OCI-M2 (cell line): ENCODE measurements around the gene COL16A1.

Experiments used
- DNase-seq: peaks from one replicate; lab custom pipeline; 2025; ENCODE audit not compliant: unreplicated experiment; lab: John Stamatoyannopoulos, UW

The COL16A1 gene

DNA sequence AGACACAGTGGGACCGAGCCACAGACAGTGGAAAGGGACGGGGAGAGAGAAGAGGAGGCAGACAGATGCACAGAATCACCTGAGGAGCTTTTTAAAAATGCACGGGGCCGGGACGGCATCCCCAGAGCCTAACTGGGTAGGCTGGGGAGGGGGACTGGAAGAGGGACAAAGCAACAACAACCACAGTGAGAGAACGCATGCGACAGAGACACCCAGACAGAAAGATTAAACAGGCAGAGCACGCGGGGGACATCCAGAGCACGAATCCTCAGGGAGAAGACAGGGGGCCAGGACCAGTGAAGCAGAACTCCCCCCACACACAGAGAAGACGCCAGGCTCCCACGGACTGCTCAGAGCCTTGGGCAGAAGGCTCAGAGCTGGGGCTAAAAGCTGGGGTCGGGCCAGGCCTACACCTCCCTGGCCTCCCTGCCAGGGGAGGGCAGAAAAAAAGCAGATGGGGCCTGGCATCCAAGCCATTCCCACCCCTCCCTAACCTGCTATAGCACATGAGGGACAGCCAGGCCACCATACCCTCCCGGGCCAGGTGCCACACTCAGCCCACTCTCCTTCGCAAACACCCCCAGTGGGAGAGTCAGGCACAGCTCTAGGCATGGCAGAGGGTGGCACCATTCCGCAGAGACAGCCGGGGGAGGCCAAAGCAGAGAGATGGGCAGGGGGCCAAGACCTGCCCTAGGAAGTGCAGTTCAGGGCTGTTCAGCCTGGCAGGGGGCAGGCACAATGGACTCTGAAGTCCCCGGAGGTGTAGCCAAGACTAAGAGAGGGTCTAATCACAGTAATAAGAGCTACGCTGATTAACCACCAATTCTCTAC is 29.8 kb upstream of the COL16A1 start:
- DNase-seq, result no peak

DNA sequence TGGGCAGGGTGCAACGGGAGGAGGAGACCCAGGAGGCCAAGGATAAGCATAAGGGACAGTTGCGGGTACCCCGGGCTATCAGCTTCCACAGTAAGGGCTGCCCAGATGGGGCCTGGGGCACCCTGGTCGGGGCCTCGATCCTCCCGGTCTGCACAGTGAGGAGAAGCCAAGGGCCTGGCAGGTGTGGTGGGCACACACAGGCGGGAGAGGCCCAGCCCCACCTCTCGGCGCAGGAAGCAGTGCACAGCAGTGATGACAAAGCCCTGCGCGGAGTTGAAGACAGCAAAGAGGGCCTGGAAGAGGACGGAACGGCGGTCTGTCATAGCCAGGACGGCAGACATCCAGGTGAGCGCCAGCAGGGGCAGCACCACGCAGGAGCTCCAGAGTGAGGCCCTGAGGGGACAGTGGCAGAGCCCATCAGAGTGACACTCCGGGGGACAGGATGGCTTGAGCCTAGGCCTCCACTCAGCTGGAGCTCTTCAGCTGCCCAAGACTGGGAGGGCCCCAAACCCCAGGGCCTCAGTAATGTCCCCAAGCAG is 29.0 kb upstream of the COL16A1 start:
- DNase-seq, result no peak

DNA sequence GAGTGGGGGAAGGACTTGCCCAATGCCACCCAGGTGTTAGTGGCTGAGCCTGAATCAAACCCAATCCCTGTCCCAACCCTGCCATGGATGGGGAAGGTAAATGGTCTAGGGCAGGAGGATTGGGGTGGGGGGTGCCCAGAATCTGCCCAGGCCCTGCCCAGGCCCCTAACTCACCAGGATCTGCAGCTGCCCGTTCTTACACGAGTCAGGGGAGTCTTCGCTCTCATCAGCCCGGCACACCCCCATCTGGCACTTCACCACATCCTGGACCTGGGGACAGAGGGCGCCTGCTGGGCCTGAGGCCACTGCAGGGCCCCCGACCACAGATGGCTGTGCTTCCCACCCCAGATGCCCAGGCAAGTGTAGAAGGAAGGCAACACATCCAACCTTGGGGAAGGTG is 28.5 kb upstream of the COL16A1 start:
- no peak for DNase-seq

DNA sequence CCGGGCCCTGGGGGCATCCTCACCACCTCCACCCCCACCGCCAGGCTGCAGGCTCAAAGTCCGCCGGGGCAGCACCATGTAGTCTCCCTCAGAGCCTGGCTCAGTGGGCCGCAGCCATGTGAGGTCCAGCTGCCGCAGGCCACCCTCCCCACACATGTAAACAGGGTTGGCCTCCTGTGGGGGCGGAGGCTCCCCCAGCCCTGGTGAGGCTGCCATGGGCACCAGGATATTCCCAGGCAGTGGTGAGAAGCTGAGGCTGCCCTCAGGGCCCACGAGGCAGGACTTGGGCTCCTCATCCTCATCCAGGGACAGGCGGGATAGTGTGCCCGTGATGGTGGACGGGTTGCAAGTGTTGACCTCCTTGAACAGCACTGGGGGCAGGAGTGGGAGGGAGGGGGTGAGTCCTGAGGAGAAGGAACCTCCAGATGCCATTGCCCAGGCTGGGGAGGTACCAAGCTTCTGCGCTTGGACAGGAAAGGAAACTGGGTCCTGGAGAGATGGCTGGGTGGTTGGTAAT is 27.3 kb upstream of the COL16A1 start:
- DNase-seq, result no peak

DNA sequence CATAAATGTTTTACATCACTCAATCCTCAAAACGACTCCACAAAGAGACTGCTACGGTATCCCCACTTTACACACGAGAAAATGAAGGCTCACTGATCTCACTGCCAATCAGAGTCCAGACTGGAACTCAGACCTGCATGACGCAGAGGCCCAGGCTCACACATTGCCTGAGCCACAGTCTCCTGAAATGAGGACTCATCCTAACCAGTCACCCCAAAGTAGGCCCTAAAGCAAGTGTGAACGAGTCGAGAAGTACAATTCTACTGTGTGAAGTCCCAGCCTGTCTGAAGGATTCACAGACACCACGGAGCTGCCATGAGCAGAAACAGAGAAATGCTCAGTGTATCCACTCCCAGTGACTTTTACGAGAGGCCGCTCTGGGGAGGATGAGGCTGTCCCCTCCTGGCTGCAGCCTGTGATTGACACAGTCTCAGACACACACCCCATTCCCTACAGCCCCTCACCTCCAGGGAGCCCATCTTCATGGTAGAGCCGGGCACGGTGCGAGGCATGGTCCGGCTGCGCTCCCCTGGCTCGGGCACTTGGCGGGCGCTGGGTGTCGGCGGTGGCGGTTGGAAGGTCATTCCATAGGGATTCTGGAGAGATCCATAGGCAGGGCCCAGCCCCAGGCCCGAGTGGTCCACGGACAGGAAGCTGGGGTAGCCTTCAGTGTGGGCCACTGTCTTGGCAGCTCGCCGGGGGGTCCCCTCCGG is 26.7 kb upstream of the COL16A1 start:
- no peak for DNase-seq

DNA sequence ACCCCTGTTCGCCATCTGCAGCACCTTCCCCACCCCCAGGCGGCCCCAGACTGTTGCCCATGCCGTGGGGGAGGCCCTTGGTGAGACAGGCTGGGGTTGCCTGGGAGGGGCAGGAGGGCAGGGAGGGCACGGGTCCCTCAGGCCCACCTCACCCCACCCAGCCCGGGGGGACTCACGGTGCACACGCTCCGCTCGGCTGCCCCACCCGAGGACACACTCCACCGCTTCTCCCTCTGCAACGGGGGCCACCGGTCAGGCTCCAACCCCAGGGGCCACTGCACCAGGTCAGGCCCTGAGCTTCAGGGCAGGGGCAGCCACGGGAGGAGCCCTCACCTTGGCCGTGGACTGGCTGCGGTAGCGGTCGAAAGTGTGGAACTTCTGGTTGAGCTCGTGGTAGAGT is 24.0 kb upstream of the COL16A1 start:
- DNase-seq, result no peak

DNA sequence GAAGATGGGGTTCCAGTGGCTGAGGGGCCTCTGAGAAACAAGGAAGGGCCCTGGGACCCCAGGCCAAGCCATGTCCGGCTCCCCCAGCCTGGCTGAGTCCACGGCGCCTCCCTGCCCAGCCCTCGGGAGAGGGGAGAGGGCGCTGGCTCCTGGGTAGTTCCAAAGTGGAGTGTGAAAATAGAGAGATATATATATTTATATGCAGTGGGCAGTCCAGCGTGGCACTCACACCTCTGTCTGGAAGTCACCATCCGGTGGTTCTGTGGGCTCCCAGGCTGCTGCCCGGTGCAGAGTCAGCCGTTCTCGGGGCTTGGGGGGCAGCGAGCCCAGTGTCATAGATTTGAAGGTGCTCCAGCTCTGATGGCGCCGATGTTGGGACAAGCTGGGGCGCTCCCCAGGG is 23.4 kb upstream of the COL16A1 start:
- no peak for DNase-seq

DNA sequence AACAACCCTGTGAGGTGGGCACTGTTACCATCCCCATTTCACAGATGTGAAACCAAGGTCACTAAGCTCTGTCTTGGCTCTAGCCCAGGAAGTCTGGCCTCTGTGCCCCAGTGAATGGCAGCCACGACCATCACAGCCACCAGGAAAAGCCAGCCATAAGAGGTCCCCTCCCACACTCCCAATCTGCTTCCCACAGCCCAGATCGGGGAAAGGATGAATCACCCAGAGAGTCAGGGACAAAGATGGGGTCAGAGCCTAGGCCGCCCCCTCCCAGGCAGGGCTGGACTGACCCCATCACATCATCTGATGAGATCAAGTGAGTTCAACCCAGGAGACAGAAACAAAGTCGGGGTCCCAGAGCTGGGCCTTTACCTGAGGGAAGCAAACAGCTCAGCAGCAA is 22.9 kb upstream of the COL16A1 start:
- DNase-seq, result no peak

DNA sequence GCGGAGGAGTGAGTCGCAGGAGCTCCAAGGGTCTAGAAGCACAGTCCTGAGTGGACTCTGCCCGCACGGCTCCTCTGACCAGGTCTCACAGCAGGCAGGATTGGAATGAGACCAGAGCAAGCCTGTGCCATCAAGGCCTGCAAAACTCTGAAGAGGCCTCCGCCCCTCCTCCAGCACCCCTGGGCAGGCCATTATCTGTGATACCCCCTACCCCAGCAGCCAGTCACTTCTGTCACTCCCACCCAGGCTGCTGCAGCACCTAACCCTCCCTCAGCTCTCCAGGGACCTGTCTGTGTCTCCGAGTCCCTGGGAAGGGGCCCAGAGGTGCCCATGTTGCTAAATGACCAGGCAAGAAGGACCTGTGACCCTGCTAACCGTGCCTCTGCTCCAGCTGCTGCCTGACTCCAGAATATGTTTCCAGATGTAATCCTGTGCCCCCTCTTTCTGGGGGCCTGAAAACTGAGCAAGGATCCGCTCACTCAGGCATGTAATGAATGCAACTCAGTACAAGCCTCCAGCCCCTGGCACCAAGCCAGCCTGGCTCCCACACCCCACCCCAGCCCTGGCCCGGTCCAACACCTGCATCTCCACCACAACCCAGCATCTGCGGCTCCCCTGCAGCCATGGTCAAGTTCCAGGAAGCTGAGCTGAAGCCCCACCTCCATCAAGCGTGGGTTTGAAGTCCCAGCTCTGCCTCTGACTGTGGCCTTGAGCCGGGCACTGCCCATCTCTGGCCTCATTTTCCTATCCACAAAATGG is 22.1 kb upstream of the COL16A1 start:
- DNase-seq, result no peak

DNA sequence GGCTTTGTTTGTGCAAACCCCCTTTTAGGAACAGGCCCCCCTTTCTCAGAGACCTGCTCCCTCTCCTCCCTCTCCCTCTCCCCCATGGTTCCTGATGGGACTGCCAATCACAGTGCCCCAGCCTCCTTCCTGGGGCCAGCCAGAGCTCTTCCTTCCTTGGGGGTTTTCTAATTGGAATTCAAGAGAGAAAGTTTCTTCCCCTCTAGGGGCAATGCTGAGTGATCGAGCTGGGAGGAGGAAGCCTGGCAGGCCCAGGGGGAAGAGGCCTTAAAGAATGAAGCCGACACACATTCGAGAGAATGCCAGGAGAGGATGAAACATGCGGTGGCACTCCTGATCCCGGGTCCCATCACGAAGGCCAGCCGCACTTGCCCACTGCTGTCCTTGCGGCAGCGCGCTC is 21.3 kb upstream of the COL16A1 start:
- DNase-seq, result no peak

DNA sequence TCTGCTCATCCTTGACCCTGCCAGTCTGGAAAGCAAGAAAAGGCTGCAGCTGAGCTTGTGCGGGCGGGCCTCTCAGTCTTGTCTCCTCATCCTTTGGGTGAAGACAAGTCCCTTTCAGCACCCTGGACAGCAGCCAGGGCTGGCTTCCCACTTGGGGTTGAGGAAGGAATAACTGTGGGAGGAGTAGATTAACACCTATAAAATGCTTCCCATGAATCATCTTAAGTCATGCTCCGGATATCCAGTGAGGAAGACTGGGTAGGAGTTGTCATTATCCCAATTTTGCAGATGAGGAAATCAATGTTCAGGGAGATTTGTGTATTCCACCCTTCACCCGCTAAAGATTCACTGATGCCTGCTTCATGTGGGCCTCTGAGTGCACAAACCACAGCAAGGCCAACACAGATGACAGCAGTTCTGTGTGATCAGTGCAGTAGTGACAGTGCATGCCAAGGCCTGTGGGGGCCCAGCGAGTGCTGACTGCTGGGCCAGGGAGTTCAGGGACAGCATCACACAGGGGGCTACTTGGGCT is 20.1 kb upstream of the COL16A1 start:
- peak; percentile 12 for DNase-seq

DNA sequence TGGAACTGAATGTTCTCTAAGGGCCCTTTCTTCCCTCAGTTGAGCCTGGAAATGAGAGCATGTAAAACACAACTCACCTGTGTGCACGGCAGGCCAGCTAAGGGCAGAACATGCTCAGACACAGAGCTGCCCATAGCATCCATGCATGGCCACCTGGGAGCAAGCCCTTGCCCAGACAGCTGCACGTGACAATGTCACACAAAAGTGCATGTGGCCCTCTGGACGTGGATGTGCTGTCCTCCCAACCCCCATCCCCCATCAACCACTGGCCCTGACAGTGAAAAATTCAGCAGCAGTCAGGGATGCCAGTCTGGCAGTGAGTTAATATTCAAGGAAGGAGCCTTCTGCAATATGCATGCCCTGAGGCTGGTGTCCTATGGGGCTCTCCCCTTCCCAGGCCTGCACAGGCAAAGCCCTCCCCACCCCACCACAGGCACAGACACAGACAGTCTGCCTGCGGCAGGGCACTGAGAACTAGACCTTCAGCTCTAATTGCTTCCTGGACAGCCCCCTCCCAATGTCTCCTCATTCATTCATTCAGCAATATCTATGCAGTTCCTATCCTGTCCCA is 14.6 kb upstream of the COL16A1 start:
- DNase-seq, result no peak

DNA sequence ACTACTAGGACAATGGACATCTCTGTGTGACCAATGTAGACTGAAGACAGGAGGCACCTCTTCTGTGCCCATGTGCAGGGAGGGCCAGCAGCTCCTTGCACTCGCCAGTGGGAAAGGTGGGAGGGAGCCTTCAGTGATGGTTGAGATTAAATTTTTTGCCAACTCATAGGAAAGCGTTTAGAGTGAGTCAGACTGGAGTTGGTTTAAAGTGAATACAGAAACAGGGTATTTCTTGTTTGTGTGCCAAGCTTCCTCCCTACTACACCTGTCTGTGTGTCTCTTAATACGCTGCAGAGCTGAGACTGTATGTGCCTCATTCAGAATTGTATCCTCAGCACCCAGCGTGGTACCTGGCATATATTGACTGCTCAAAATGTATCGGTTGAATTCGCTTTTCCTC is 13.5 kb upstream of the COL16A1 start:
- DNase-seq, result no peak

DNA sequence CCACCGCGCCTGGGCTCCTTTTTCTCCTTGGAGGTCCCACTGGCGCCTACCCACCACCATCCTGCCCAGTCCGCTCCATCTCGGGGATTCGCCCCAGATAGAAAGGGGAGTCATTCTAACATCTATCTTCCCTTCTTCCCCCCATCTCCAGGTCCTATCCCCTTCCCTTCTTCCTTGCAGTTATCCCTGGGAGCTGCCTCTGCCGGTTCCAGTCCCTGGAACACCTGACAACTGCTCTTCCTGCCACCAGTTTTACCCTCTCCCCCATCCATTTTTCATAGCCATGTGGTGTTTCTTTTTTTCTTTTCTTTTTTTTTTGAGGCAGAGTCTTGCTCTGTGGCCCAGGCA is 12.0 kb upstream of the COL16A1 start:
- no peak for DNase-seq

DNA sequence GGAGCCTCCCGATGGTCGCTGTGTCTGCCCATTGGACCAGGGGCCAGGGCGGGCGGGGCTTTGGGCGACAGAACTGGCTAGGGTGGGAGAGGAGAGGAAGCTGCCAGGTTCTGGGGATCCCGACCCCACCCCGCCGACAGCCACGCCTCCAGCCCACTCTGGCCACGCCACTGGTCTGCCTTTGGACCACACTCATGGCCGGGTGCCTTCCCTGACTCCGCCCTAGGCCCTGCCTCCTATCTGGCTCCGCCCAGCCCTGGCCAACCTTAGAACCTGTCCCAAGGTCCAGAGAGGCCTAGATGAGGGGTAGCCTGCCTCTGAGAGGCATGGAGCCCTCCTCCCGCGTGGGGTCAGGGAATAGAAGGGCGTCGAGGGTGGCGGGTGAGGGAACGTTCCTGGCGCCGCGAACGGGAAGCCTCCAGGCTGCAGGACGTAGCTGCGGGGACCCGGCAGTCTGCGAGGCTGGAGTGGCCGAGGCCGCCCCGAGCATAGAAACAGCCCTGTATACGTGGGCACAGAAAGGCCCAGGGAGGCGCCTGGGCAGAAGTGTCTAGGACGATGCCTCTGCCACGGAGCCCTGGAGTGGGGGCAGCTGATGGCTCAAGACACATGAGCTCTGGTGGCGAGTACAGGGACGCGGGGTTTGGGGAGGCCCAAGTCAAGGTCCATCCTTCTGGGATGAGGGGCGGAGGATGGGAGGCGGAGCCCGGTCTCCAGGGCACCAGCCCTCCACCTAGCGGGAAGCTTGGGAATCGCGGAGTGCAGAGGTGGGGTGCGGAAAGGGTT is 11.5 kb upstream of the COL16A1 start:
- no peak for DNase-seq

DNA sequence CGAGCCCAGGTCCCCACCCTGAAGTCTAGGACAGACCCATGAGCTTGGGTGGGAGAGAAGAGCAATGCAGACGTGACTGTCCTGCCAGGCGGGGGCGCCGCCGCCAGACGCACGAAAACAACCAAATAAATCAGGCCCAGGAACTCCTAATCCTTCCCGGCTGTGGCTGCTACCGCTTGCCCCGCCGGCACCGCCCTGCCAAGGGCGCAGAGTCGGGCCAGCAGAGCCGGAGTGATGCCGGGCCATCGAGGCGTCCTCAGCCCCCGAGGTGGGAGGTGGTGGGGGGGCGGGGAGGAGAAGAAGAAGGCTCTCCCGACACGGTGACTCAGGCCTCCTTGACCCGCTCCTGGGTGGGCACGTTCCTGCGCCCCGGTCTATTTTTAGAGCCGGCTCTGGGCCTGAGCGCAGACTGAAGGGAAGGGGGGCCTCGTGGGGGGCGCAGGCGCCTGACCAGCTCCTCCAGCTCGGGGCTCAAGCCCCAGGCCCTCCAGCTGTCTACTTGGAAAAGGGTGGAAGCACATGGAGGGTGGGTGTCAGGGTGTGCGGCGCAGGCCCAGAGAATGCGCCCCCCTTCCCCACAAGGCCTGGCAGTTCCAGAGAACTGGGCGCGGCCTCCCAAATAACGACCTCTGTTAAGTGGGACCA is 10.7 kb upstream of the COL16A1 start:
- no peak for DNase-seq

DNA sequence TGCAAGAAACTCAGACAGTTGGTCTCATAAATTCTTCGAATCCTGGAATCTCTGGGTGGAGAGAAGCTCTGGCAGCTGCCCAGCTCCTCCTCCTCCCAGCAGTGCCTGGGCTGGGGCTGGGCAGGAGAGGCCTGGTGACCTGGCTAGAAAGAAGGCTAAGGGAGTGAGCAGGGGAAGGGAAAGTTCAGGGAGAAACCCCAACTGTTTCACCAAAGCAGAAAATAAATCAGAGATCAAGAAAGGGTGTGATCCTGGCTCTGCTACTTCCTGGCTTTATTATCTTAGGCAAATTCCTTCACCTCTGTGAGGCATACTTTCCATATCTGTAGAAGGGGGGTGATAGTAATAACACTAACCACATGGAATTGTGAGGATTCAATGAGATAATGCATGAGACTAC is 8.8 kb upstream of the COL16A1 start:
- DNase-seq, result no peak

DNA sequence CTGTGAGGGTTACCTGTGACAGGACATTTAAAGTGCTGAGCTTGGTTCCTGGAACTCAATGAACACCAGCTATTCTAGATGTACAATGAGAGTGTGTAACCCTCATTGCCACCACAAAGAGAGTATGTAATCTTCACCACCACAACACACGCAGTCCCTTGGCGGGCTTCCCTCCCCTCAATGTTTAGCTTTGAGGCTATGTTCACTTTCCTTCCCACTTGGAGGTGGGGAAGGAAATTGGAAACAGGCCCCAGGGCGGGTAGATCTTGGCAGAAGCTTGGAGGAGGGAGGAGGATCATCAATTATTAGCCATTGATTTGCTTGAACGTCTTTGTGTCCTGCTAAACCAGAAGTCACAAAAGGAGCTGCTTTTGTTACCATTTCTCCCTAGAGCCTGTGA is 8.3 kb upstream of the COL16A1 start:
- no peak for DNase-seq

DNA sequence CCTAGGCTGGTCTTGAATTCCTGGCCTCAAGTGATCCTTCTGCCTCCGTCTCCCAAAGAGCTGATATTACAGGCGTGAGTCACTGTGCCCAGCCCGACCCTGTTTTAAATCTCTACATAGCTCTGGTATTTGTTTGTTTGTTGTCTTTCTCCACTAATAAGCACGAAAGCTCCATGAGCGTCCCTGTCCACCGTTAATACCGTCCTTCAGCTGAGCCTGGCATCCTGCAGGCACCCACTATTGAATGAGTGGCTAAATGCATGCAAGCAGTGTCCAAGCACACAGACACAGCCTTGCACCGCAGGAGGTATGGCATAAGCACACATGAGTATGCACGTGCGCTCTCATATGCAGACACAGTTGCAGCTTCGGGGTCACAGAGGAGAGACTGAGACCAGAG is 4.5 kb upstream of the COL16A1 start:
- DNase-seq, result no peak

DNA sequence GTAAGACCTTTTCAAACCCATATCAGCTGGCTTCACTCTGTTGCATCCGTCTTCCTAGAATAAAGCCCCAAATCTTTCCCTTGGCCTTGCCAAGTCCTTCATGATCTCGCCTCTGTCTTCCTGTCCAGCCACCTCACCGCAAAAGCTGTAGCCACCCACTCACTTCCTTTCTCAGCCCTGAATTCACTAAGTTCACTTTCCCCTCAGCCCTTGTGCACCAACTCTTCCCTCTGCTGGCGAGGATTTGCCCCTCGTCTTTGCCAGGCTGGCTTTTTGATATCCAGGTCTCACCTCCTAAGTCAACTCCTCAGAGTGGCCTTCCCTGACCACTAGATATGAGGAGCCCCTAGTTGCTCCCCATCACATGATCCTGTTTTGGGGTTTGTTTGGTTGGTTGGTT is 3.9 kb upstream of the COL16A1 start:
- DNase-seq, result no peak
